K562 (cell line): ENCODE measurements around the gene ATP6V0E2. TPM values are rescaled to one million over a fixed set of nuclear protein-coding genes. Genes with fewer than 3 reads are reported as not detected.

Experiments used
- DIDO1 ChIP-seq: fragments of 450-650 bp; IDR thresholded peaks from 2 replicates; pipeline ENCODE4 v1.6.1; 2016; ENCODE audit warnings: low read depth, missing biosample characterization, missing genetic modification characterization
- FOS ChIP-seq: IDR thresholded peaks from 3 replicates; pipeline ENCODE4 v1.6.1; 2011; ENCODE audit not compliant: insufficient read length; ENCODE audit errors: extremely low read depth
- KDM1A ChIP-seq, 2 experiments: fragments of 450-650 bp; IDR thresholded peaks; 2 replicates each; pipeline ENCODE4 v1.6.1; 2016; ENCODE audit warnings: mild to moderate bottlenecking in 2 of 2
- KLF10 ChIP-seq: fragments of 250-450 bp; sonication (Bioruptor Pico); IDR thresholded peaks from 2 replicates; pipeline ENCODE4 v1.6.1; 2021; ENCODE audit warnings: matching md5 sums
- KLF16 ChIP-seq: IDR thresholded peaks from 2 replicates; pipeline ENCODE4 v1.6.1; 2016; ENCODE audit warnings: antibody characterized with exemption
- MECOM ChIP-seq: fragments of 250-450 bp; sonication (Bioruptor Pico); IDR thresholded peaks from 2 replicates; pipeline ENCODE4 v1.8.0; 2022; ENCODE audit warnings: inconsistent platforms
- NCOA1 ChIP-seq: fragments of 450-650 bp; IDR thresholded peaks from 2 replicates; pipeline ENCODE4 v1.6.1; 2016; ENCODE audit warnings: low read depth
- polyA plus RNA-seq, 8 experiments: library from polyadenylated mRNA; depleted of rRNA in 4 of 8; stranded (reverse) in 5 of 8; unstranded in 3 of 8; fragments of >200 nt; fragmentation: Nextera tagmentation in 2 of 8; fragmentation: Illumina TruSeq in 1 of 8; extraction: Ambion mirVana in 2 of 8; extraction: Trizol in 1 of 8; gene quantifications; 2 replicates each; pipeline versions ENCODE4 v1.2.1 to v1.2.3, GENCODE V29; 2011 to 2014; ENCODE audit warnings: inconsistent platforms in 1 of 8, missing spikeins in 1 of 8
- total RNA-seq, 7 experiments: library from RNA; depleted of rRNA in 6 of 7; stranded (reverse); fragments of >200 nt in 6 of 7; fragmentation: Illumina TruSeq in 2 of 7; extraction: Trizol in 2 of 7; gene quantifications; 2 replicates each; pipeline versions ENCODE4 v1.2.1 to v1.2.3, GENCODE V29; 2011 to 2021; ENCODE audit warnings: low replicate concordance in 1 of 7
- TF ChIP-seq, protein P1 (sequence below): sonication (generic); formaldehyde crosslinking; IDR thresholded peaks from 2 replicates; pipeline ENCODE4 v1.8.0; 2022; ENCODE audit warnings: missing genetic modification reagents, mild to moderate bottlenecking, borderline replicate concordance
- TF ChIP-seq, protein P2 (sequence below): IDR thresholded peaks from 2 replicates; pipeline ENCODE4 v1.6.1; 2011; ENCODE audit warnings: borderline replicate concordance, low read depth, mild to moderate bottlenecking, moderate library complexity, low read length; ENCODE audit not compliant: insufficient read depth, poor library complexity, severe bottlenecking
- TF ChIP-seq, protein P3 (sequence below): fragments of 450-650 bp; formaldehyde crosslinking; IDR thresholded peaks from 2 replicates; pipeline ENCODE4 v1.4.0; 2022; ENCODE audit warnings: missing genetic modification characterization
- TF ChIP-seq, protein P4 (sequence below): IDR thresholded peaks from 3 replicates; pipeline ENCODE4 v1.6.1; 2011; ENCODE audit warnings: borderline replicate concordance, mild to moderate bottlenecking, moderate library complexity; ENCODE audit not compliant: insufficient read length; ENCODE audit errors: extremely low read depth
- TF ChIP-seq, protein P5 (sequence below): fragments of 450-650 bp; IDR thresholded peaks from 2 replicates; pipeline ENCODE4 v1.6.1; 2017; ENCODE audit warnings: mild to moderate bottlenecking, moderate library complexity
- TF ChIP-seq, protein P6 (sequence below): fragments of 250-450 bp; sonication (Bioruptor Pico); IDR thresholded peaks from 2 replicates; pipeline ENCODE4 v1.9.0; 2021; ENCODE audit warnings: mild to moderate bottlenecking
- TF ChIP-seq, protein P7 (sequence below): IDR thresholded peaks from 2 replicates; pipeline ENCODE4 v1.6.1; 2011; ENCODE audit not compliant: insufficient read length; ENCODE audit errors: extremely low read depth

ATP6V0E2 gene
- total and polyA plus RNA-seq, 9 of the 15 experiments (the other 6 are each of a cell fraction or from before 2014, with no cell fraction given), result 0.55 to 18.5 (median 10.9) TPM

DNA sequence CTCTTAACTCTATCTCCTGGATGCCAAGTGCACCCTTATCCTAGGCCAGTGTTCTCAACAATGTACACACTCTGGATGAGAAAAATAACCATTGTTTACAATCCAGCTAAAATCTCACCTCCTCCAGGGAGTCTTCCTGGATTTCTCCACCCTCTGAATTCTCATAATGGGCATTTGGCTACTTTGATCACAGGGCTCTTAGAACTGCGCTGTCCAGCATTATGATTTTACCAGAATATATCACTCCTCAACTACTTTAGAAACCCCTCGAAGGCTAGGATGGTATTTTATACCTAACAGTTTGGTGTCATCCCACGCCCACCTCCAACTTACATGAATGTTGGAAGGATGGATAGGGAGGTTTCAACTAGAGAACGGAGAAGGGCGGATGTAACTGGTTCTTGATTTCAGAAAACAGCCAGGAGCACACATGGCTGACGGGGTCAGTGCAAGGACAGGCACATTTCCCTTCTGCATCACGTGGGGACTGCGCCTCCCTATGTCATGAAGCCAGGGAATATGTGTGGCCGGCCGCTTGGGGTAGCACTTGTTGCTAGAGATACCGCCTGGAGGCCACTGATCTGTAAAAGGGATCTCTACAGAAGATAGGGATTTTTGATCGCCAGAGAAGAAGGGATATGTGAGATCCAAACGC lies 1.2 kb upstream of the ATP6V0E2 start (continued):
- TF ChIP-seq, protein P1, sequence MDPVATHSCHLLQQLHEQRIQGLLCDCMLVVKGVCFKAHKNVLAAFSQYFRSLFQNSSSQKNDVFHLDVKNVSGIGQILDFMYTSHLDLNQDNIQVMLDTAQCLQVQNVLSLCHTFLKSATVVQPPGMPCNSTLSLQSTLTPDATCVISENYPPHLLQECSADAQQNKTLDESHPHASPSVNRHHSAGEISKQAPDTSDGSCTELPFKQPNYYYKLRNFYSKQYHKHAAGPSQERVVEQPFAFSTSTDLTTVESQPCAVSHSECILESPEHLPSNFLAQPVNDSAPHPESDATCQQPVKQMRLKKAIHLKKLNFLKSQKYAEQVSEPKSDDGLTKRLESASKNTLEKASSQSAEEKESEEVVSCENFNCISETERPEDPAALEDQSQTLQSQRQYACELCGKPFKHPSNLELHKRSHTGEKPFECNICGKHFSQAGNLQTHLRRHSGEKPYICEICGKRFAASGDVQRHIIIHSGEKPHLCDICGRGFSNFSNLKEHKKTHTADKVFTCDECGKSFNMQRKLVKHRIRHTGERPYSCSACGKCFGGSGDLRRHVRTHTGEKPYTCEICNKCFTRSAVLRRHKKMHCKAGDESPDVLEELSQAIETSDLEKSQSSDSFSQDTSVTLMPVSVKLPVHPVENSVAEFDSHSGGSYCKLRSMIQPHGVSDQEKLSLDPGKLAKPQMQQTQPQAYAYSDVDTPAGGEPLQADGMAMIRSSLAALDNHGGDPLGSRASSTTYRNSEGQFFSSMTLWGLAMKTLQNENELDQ (CRISPR knock-in tag), result 0 out of 2 replicates have a peak, but pooled peaks have one; percentile 88
- TF ChIP-seq, protein P2, sequence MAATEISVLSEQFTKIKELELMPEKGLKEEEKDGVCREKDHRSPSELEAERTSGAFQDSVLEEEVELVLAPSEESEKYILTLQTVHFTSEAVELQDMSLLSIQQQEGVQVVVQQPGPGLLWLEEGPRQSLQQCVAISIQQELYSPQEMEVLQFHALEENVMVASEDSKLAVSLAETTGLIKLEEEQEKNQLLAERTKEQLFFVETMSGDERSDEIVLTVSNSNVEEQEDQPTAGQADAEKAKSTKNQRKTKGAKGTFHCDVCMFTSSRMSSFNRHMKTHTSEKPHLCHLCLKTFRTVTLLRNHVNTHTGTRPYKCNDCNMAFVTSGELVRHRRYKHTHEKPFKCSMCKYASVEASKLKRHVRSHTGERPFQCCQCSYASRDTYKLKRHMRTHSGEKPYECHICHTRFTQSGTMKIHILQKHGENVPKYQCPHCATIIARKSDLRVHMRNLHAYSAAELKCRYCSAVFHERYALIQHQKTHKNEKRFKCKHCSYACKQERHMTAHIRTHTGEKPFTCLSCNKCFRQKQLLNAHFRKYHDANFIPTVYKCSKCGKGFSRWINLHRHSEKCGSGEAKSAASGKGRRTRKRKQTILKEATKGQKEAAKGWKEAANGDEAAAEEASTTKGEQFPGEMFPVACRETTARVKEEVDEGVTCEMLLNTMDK, result peak; percentile 16
- TF ChIP-seq KLF10 (CRISPR knock-in tag) (0 out of 2 replicates have a peak, but pooled peaks have one; percentile 48), NCOA1 (peak; percentile 15; the same call in 1 of the 2 replicates), FOS (no peak), KLF16 (no peak), KDM1A (IDR thresholded peaks at IDR 0.05) (peak; percentile 95 to 96), MECOM (CRISPR knock-in tag) (peak; percentile 73; the same call in 1 of the 2 replicates), DIDO1 (tag) (0 out of 2 replicates have a peak, but pooled peaks have one; percentile 13)
- TF ChIP-seq, protein P3, sequence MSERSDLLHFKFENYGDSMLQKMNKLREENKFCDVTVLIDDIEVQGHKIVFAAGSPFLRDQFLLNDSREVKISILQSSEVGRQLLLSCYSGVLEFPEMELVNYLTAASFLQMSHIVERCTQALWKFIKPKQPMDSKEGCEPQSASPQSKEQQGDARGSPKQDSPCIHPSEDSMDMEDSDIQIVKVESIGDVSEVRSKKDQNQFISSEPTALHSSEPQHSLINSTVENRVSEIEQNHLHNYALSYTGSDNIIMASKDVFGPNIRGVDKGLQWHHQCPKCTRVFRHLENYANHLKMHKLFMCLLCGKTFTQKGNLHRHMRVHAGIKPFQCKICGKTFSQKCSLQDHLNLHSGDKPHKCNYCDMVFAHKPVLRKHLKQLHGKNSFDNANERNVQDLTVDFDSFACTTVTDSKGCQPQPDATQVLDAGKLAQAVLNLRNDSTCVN (CRISPR knock-in tag), result 0 out of 2 replicates have a peak, but pooled peaks have one; percentile 17
- TF ChIP-seq, protein P4, sequence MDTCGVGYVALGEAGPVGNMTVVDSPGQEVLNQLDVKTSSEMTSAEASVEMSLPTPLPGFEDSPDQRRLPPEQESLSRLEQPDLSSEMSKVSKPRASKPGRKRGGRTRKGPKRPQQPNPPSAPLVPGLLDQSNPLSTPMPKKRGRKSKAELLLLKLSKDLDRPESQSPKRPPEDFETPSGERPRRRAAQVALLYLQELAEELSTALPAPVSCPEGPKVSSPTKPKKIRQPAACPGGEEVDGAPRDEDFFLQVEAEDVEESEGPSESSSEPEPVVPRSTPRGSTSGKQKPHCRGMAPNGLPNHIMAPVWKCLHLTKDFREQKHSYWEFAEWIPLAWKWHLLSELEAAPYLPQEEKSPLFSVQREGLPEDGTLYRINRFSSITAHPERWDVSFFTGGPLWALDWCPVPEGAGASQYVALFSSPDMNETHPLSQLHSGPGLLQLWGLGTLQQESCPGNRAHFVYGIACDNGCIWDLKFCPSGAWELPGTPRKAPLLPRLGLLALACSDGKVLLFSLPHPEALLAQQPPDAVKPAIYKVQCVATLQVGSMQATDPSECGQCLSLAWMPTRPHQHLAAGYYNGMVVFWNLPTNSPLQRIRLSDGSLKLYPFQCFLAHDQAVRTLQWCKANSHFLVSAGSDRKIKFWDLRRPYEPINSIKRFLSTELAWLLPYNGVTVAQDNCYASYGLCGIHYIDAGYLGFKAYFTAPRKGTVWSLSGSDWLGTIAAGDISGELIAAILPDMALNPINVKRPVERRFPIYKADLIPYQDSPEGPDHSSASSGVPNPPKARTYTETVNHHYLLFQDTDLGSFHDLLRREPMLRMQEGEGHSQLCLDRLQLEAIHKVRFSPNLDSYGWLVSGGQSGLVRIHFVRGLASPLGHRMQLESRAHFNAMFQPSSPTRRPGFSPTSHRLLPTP, result peak; percentile 91
- TF ChIP-seq, protein P5, sequence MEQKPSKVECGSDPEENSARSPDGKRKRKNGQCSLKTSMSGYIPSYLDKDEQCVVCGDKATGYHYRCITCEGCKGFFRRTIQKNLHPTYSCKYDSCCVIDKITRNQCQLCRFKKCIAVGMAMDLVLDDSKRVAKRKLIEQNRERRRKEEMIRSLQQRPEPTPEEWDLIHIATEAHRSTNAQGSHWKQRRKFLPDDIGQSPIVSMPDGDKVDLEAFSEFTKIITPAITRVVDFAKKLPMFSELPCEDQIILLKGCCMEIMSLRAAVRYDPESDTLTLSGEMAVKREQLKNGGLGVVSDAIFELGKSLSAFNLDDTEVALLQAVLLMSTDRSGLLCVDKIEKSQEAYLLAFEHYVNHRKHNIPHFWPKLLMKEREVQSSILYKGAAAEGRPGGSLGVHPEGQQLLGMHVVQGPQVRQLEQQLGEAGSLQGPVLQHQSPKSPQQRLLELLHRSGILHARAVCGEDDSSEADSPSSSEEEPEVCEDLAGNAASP, result no peak
- TF ChIP-seq, protein P6, sequence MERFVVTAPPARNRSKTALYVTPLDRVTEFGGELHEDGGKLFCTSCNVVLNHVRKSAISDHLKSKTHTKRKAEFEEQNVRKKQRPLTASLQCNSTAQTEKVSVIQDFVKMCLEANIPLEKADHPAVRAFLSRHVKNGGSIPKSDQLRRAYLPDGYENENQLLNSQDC (CRISPR knock-in tag), result no peak
- TF ChIP-seq, protein P7, sequence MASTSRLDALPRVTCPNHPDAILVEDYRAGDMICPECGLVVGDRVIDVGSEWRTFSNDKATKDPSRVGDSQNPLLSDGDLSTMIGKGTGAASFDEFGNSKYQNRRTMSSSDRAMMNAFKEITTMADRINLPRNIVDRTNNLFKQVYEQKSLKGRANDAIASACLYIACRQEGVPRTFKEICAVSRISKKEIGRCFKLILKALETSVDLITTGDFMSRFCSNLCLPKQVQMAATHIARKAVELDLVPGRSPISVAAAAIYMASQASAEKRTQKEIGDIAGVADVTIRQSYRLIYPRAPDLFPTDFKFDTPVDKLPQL, result no peak
